GM19372 (cell line): ENCODE measurements around the gene SYT13.

Experiments
- ATAC-seq: cut with Tn5 transposase; IDR thresholded peaks from one replicate; pipeline ENCODE4 v1.9.1; 2021; ENCODE audit warnings: mild to moderate bottlenecking, low read depth, moderate library complexity; ENCODE audit not compliant: unreplicated experiment

Gene SYT13

GRCh38 chr11:45285930-45286632, at the start of gene SYT13:
TSS of gene SYT13 (minus strand) at chr11:45286341. CDS start at chr11:45286207, 134 bp downstream.
- ATAC-seq = no peak

- ATAC-seq = no peak
Observed at GRCh38 chr11:45335434-45335833, 49.3 kb upstream of the SYT13 start.

GRCh38 chr11:45334836-45335235, 48.7 kb upstream of the SYT13 start:
- ATAC-seq = no peak

- ATAC-seq = no peak
Observed at GRCh38 chr11:45334410-45334809, 48.3 kb upstream of the SYT13 start.

GRCh38 chr11:45333001-45333971, 47.1 kb upstream of the SYT13 start:
- ATAC-seq = no peak

GRCh38 chr11:45332276-45332934, 46.3 kb upstream of the SYT13 start:
- no peak for ATAC-seq

- no peak for ATAC-seq
Observed at GRCh38 chr11:45331839-45332238, 45.7 kb upstream of the SYT13 start.

GRCh38 chr11:45328726-45329125, 42.6 kb upstream of the SYT13 start:
- ATAC-seq = no peak

- no peak for ATAC-seq
Observed at GRCh38 chr11:45324459-45324858, 38.3 kb upstream of the SYT13 start.

GRCh38 chr11:45323601-45324249, 37.6 kb upstream of the SYT13 start:
- no peak for ATAC-seq

- no peak for ATAC-seq
Observed at GRCh38 chr11:45322891-45323600, 36.9 kb upstream of the SYT13 start.

- no peak for ATAC-seq
Observed at GRCh38 chr11:45322111-45322705, 36.1 kb upstream of the SYT13 start.

- no peak for ATAC-seq
Observed at GRCh38 chr11:45321669-45322068, 35.5 kb upstream of the SYT13 start.

- ATAC-seq = no peak
Observed at GRCh38 chr11:45321031-45321595, 35.0 kb upstream of the SYT13 start.

GRCh38 chr11:45320371-45320770, 34.2 kb upstream of the SYT13 start:
- no peak for ATAC-seq

GRCh38 chr11:45319077-45319476, 32.9 kb upstream of the SYT13 start:
- ATAC-seq = no peak

- ATAC-seq = no peak
Observed at GRCh38 chr11:45318516-45318915, 32.4 kb upstream of the SYT13 start.

GRCh38 chr11:45316258-45316657, 30.1 kb upstream of the SYT13 start:
- no peak for ATAC-seq

GRCh38 chr11:45314900-45315299, 28.8 kb upstream of the SYT13 start:
- no peak for ATAC-seq
